ENCODE data around the gene CLEC4F.
"Not testable (repeated sequence)": the region's sequence is repeated elsewhere in the genome, so short reads cannot be mapped to it uniquely, and the experiment has no call there.

CLEC4F gene

GRCh38 chr2:70806620-70807019, 13.8 kb downstream of the CLEC4F start:
- Mint-ChIP-seq H3K4me1 (ENCODE audit: low read depth) (no peaks in the 10 kb centered on the region), H3K27ac (no peak overlapping the region), H3K4me3 (no peak overlapping the region), H3K9me3 (no peaks in the 10 kb centered on the region), H3K36me3 (ENCODE audit: low read depth) (no peaks in the 10 kb centered on the region), H3K27me3 (no peaks in the 10 kb centered on the region)

GRCh38 chr2:70806013-70806412, 14.4 kb downstream of the CLEC4F start:
- H3K36me3 Mint-ChIP-seq (ENCODE audit: low read depth): no peaks in the 10 kb centered on the region
- no peak overlapping the region for H3K4me3 Mint-ChIP-seq
- H3K4me1 Mint-ChIP-seq (ENCODE audit: low read depth): no peaks in the 10 kb centered on the region
- no peaks in the 10 kb centered on the region for H3K9me3 Mint-ChIP-seq
- no peak overlapping the region for H3K27ac Mint-ChIP-seq
- H3K27me3 Mint-ChIP-seq: no peaks in the 10 kb centered on the region

- H3K36me3 Mint-ChIP-seq (ENCODE audit: low read depth): no peaks in the 10 kb centered on the region
- H3K27ac Mint-ChIP-seq: no peak overlapping the region
- no peak overlapping the region for H3K4me3 Mint-ChIP-seq
- peaks cover 7% of the 10 kb centered on the region for H3K9me3 Mint-ChIP-seq
- H3K4me1 Mint-ChIP-seq (ENCODE audit: low read depth): no peaks in the 10 kb centered on the region
- peaks cover 8% of the 10 kb centered on the region for H3K27me3 Mint-ChIP-seq
Observed at GRCh38 chr2:70801607-70802263, 18.7 kb downstream of the CLEC4F start.

- no peak overlapping the region for H3K27ac Mint-ChIP-seq
- peaks cover 12% of the 10 kb centered on the region for H3K27me3 Mint-ChIP-seq
- no peaks in the 10 kb centered on the region for H3K4me1 Mint-ChIP-seq (ENCODE audit: low read depth)
- H3K4me3 Mint-ChIP-seq: no peak overlapping the region
- H3K9me3 Mint-ChIP-seq: peaks cover 7% of the 10 kb centered on the region
- H3K36me3 Mint-ChIP-seq (ENCODE audit: low read depth): no peaks in the 10 kb centered on the region
Observed at GRCh38 chr2:70799706-70800105, 20.7 kb downstream of the CLEC4F start.

GRCh38 chr2:70797996-70798395, 22.4 kb downstream of the CLEC4F start:
- H3K36me3 Mint-ChIP-seq (ENCODE audit: low read depth); H3K9me3 Mint-ChIP-seq; H3K4me1 Mint-ChIP-seq (ENCODE audit: low read depth); H3K27ac Mint-ChIP-seq; H3K4me3 Mint-ChIP-seq: not testable (repeated sequence)
- peaks cover 17% of the 10 kb centered on the region for H3K27me3 Mint-ChIP-seq

- H3K4me3 Mint-ChIP-seq: no peak overlapping the region
- no peaks in the 10 kb centered on the region for H3K36me3 Mint-ChIP-seq (ENCODE audit: low read depth)
- no peaks in the 10 kb centered on the region for H3K4me1 Mint-ChIP-seq (ENCODE audit: low read depth)
- H3K27me3 Mint-ChIP-seq: peaks cover 21% of the 10 kb centered on the region
- no peak overlapping the region for H3K27ac Mint-ChIP-seq
- peaks cover 7% of the 10 kb centered on the region for H3K9me3 Mint-ChIP-seq
Observed at GRCh38 chr2:70797506-70797905, 22.9 kb downstream of the CLEC4F start.

- Mint-ChIP-seq H3K27me3 (peaks cover 30% of the 10 kb centered on the region), H3K27ac (no peak overlapping the region)
Observed at GRCh38 chr2:70796262-70796661, 24.1 kb downstream of the CLEC4F start.

GRCh38 chr2:70795164-70795995, 25.0 kb downstream of the CLEC4F start:
- H3K27ac Mint-ChIP-seq: no peak overlapping the region
- no peaks in the 10 kb centered on the region for H3K36me3 Mint-ChIP-seq (ENCODE audit: low read depth)
- H3K4me3 Mint-ChIP-seq: no peak overlapping the region
- peaks cover 7% of the 10 kb centered on the region for H3K9me3 Mint-ChIP-seq
- peaks cover 4% of the 10 kb centered on the region for H3K4me1 Mint-ChIP-seq (ENCODE audit: low read depth)
- H3K27me3 Mint-ChIP-seq: peaks cover 31% of the 10 kb centered on the region

More at GRCh38 chr2:70796262-70796661, 24.1 kb downstream of the CLEC4F start:
- Mint-ChIP-seq H3K4me3 (no peak overlapping the region), H3K36me3 (ENCODE audit: low read depth) (no peaks in the 10 kb centered on the region), H3K4me1 (ENCODE audit: low read depth) (peaks cover under 1% of the 10 kb centered on the region), H3K9me3 (peaks cover 7% of the 10 kb centered on the region)

- peaks cover 35% of the 10 kb centered on the region for H3K27me3 Mint-ChIP-seq
Observed at GRCh38 chr2:70793450-70793849, 26.9 kb downstream of the CLEC4F start.

GRCh38 chr2:70790136-70790828, 30.1 kb downstream of the CLEC4F start, which contains the start of gene FIGLA:
TSS of gene FIGLA (minus strand) at chr2:70790643. CDS start at chr2:70790638, 5 bp downstream.
- Mint-ChIP-seq H3K27ac (no peak within 1 kb of the TSS), H3K4me3 (peak within 1 kb of the TSS; percentile 76), H3K27me3 (peaks cover 54% of the 10 kb centered on the region), H3K9me3 (no peaks in the 10 kb centered on the region), H3K36me3 (ENCODE audit: low read depth) (no peaks in the 10 kb centered on the region), H3K4me1 (ENCODE audit: low read depth) (peaks cover 17% of the 10 kb centered on the region)

More at GRCh38 chr2:70793450-70793849, 26.9 kb downstream of the CLEC4F start:
- H3K27ac Mint-ChIP-seq: no peak overlapping the region
- H3K4me3 Mint-ChIP-seq: no peak overlapping the region
- H3K4me1 Mint-ChIP-seq (ENCODE audit: low read depth): peaks cover 14% of the 10 kb centered on the region
- H3K9me3 Mint-ChIP-seq: no peaks in the 10 kb centered on the region
- no peaks in the 10 kb centered on the region for H3K36me3 Mint-ChIP-seq (ENCODE audit: low read depth)

GRCh38 chr2:70789304-70790135, 30.9 kb downstream of the CLEC4F start:
- H3K36me3 Mint-ChIP-seq (ENCODE audit: low read depth): no peaks in the 10 kb centered on the region
- peaks cover 50% of the 10 kb centered on the region for H3K27me3 Mint-ChIP-seq
- no peak overlapping the region for H3K27ac Mint-ChIP-seq
- peaks cover 18% of the 10 kb centered on the region for H3K4me1 Mint-ChIP-seq (ENCODE audit: low read depth)
- no peaks in the 10 kb centered on the region for H3K9me3 Mint-ChIP-seq
- peak overlapping the region; percentile 76 for H3K4me3 Mint-ChIP-seq

GRCh38 chr2:70785137-70785911, 35.1 kb downstream of the CLEC4F start:
- H3K9me3 Mint-ChIP-seq: no peaks in the 10 kb centered on the region
- H3K27me3 Mint-ChIP-seq: peaks cover 27% of the 10 kb centered on the region

GRCh38 chr2:70784320-70784719, 36.1 kb downstream of the CLEC4F start:
- Mint-ChIP-seq H3K4me3 (no peak overlapping the region), H3K36me3 (ENCODE audit: low read depth) (no peaks in the 10 kb centered on the region), H3K27me3 (peaks cover 20% of the 10 kb centered on the region), H3K9me3 (no peaks in the 10 kb centered on the region), H3K27ac (no peak overlapping the region), H3K4me1 (ENCODE audit: low read depth) (peaks cover 5% of the 10 kb centered on the region)

More at GRCh38 chr2:70785137-70785911, 35.1 kb downstream of the CLEC4F start:
- no peaks in the 10 kb centered on the region for H3K36me3 Mint-ChIP-seq (ENCODE audit: low read depth)
- no peak overlapping the region for H3K27ac Mint-ChIP-seq
- H3K4me3 Mint-ChIP-seq: no peak overlapping the region
- H3K4me1 Mint-ChIP-seq (ENCODE audit: low read depth): peaks cover 14% of the 10 kb centered on the region
